ENCODE results near the gene GPR180.

GPR180 gene

DNA sequence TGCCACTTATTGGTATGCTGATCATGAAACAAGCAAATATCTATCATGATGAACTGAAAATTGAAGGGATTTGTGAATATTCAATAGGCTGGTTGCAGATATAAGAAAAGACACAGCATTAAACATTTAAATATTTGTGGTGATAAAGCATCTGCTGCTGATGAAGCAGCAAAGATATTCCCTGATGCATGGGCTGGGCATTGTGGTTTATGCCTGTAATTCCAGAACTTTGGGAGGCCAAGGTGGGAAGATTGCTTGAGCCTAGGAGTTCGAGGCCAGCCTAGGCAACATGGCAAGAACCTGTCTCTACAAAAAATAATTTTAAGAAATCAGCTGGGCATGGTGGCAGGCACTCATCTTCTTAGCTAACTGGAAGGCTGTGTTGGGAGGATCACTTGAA lies 54.5 kb downstream of the GPR180 start:
- H3K4me2 ChIP-seq (ENCODE audit: low read length, poor library complexity, severe bottlenecking): no peak overlapping the region
- H3K9me3 ChIP-seq (ENCODE audit: control insufficient read depth, low read length): no peaks in the 10 kb centered on the region
- no peaks in the 10 kb centered on the region for H3K27me3 ChIP-seq (ENCODE audit: control insufficient read depth in 1 of 2, insufficient read depth in 1 of 2, low read length in 2 of 2)
- H3K79me1 ChIP-seq (replicated peaks; ENCODE audit: low read length, poor library complexity, severe bottlenecking): no peaks in the 10 kb centered on the region
- H2BK12ac ChIP-seq (ENCODE audit: low read length in 2 of 2): no peak overlapping the region
- H2BK15ac ChIP-seq (ENCODE audit: low read depth, poor library complexity, severe bottlenecking): no peak overlapping the region
- DNase-seq: no peak
- H3K27ac ChIP-seq (ENCODE audit: low read length, poor library complexity, severe bottlenecking): peak overlapping the region; percentile 13
- no peaks in the 10 kb centered on the region for H3K36me3 ChIP-seq (ENCODE audit: control insufficient read depth in 1 of 2, insufficient read depth in 2 of 2, low read depth in 1 of 2, low read length in 2 of 2)
- no peak overlapping the region for H2AFZ ChIP-seq (ENCODE audit: low read depth, low read length)
- no peak overlapping the region for H4K91ac ChIP-seq (ENCODE audit: low read length)
- peaks cover 4% of the 10 kb centered on the region for H3K4me1 ChIP-seq (ENCODE audit: control insufficient read depth, insufficient read depth, low read depth, low read length)
- no peak overlapping the region for H3K4me3 ChIP-seq (ENCODE audit: insufficient read depth in 1 of 2, low read depth in 1 of 2, low read length in 2 of 2)
- H2BK120ac ChIP-seq (ENCODE audit: low read depth, low read length): no peak overlapping the region
- H3K23ac ChIP-seq (ENCODE audit: low read length in 2 of 2): no peak overlapping the region
- no peak overlapping the region for H2AK5ac ChIP-seq (ENCODE audit: low read length, severe bottlenecking)
- H3K9ac ChIP-seq (ENCODE audit: low read length): no peak overlapping the region
- H4K8ac ChIP-seq (ENCODE audit: low read length): no peak overlapping the region
- peak overlapping the region in 1 of 2 experiments; percentile 44 for H3K18ac ChIP-seq (ENCODE audit: low read depth in 1 of 2, low read length in 2 of 2)
- no peak overlapping the region for H2BK5ac ChIP-seq (ENCODE audit: low read depth, low read length, poor library complexity, severe bottlenecking)
- no peak overlapping the region for H3K4ac ChIP-seq (ENCODE audit: low read depth in 1 of 2, low read length in 2 of 2)
- 57% methylated on average over 1 of the region's 1 CpG for WGBS
- no peak overlapping the region for H3K14ac ChIP-seq (ENCODE audit: low read length in 2 of 2)

- H3K18ac ChIP-seq (ENCODE audit: low read depth in 1 of 2, low read length in 2 of 2): no peak overlapping the region
- no peaks in the 10 kb centered on the region for H3K79me1 ChIP-seq (replicated peaks; ENCODE audit: low read length, poor library complexity, severe bottlenecking)
- H3K4me1 ChIP-seq (ENCODE audit: control insufficient read depth, insufficient read depth, low read depth, low read length): peaks cover 4% of the 10 kb centered on the region
- no peak overlapping the region for H2BK5ac ChIP-seq (ENCODE audit: low read depth, low read length, poor library complexity, severe bottlenecking)
- no peaks in the 10 kb centered on the region for H3K36me3 ChIP-seq (ENCODE audit: control insufficient read depth in 1 of 2, insufficient read depth in 2 of 2, low read depth in 1 of 2, low read length in 2 of 2)
- DNase-seq: peak; percentile 98
- H3K9me3 ChIP-seq (ENCODE audit: control insufficient read depth, low read length): no peaks in the 10 kb centered on the region
- 0% methylated on average over 1 of the region's 1 CpG for WGBS
- no peak overlapping the region for H4K91ac ChIP-seq (ENCODE audit: low read length)
- H4K8ac ChIP-seq (ENCODE audit: low read length): no peak overlapping the region
- H3K14ac ChIP-seq (ENCODE audit: low read length in 2 of 2): no peak overlapping the region
- no peak overlapping the region for H2AFZ ChIP-seq (ENCODE audit: low read depth, low read length)
- H2AK5ac ChIP-seq (ENCODE audit: low read length, severe bottlenecking): no peak overlapping the region
- H3K27ac ChIP-seq (ENCODE audit: low read length, poor library complexity, severe bottlenecking): no peak overlapping the region
- H3K4me3 ChIP-seq (ENCODE audit: insufficient read depth in 1 of 2, low read depth in 1 of 2, low read length in 2 of 2): no peak overlapping the region
- H3K4ac ChIP-seq (ENCODE audit: low read depth in 1 of 2, low read length in 2 of 2): no peak overlapping the region
- no peak overlapping the region for H2BK120ac ChIP-seq (ENCODE audit: low read depth, low read length)
- no peak overlapping the region for H2BK12ac ChIP-seq (ENCODE audit: low read length in 2 of 2)
- no peak overlapping the region for H3K23ac ChIP-seq (ENCODE audit: low read length in 2 of 2)
- no peak overlapping the region for H2BK15ac ChIP-seq (ENCODE audit: low read depth, poor library complexity, severe bottlenecking)
- no peak overlapping the region for H3K4me2 ChIP-seq (ENCODE audit: low read length, poor library complexity, severe bottlenecking)
- no peak overlapping the region for H3K9ac ChIP-seq (ENCODE audit: low read length)
- H3K27me3 ChIP-seq (ENCODE audit: control insufficient read depth in 1 of 2, insufficient read depth in 1 of 2, low read length in 2 of 2): peaks cover 5 to 6% of the 10 kb centered on the region in 2 experiments
These were observed 55.1 kb downstream of the GPR180 start for GRCh38 chr13:94656766-94657165.

GRCh38 chr13:94657167-94657566 lies 55.5 kb downstream of the GPR180 start:
- Histone ChIP-seq H3K23ac (ENCODE audit: low read length in 2 of 2) (no peak overlapping the region), H2BK120ac (ENCODE audit: low read depth, low read length) (no peak overlapping the region), H4K91ac (ENCODE audit: low read length) (no peak overlapping the region), H2BK15ac (ENCODE audit: low read depth, poor library complexity, severe bottlenecking) (no peak overlapping the region), H3K27me3 (ENCODE audit: control insufficient read depth in 1 of 2, insufficient read depth in 1 of 2, low read length in 2 of 2) (peaks cover 6 to 9% of the 10 kb centered on the region in 2 experiments), H3K36me3 (ENCODE audit: control insufficient read depth in 1 of 2, insufficient read depth in 2 of 2, low read depth in 1 of 2, low read length in 2 of 2) (no peaks in the 10 kb centered on the region), H3K4ac (ENCODE audit: low read depth in 1 of 2, low read length in 2 of 2) (no peak overlapping the region), H3K9ac (ENCODE audit: low read length) (no peak overlapping the region), H3K27ac (ENCODE audit: low read length, poor library complexity, severe bottlenecking) (no peak overlapping the region), H4K8ac (ENCODE audit: low read length) (no peak overlapping the region), H2BK5ac (ENCODE audit: low read depth, low read length, poor library complexity, severe bottlenecking) (no peak overlapping the region), H3K14ac (ENCODE audit: low read length in 2 of 2) (no peak overlapping the region), H3K4me2 (ENCODE audit: low read length, poor library complexity, severe bottlenecking) (no peak overlapping the region), H3K4me1 (ENCODE audit: control insufficient read depth, insufficient read depth, low read depth, low read length) (peaks cover 4% of the 10 kb centered on the region), H3K9me3 (ENCODE audit: control insufficient read depth, low read length) (no peaks in the 10 kb centered on the region), H2AK5ac (ENCODE audit: low read length, severe bottlenecking) (no peak overlapping the region), H3K18ac (ENCODE audit: low read depth in 1 of 2, low read length in 2 of 2) (no peak overlapping the region), H2BK12ac (ENCODE audit: low read length in 2 of 2) (peak overlapping the region in 1 of 2 experiments; percentile 33), H3K79me1 (replicated peaks; ENCODE audit: low read length, poor library complexity, severe bottlenecking) (no peaks in the 10 kb centered on the region), H3K4me3 (ENCODE audit: insufficient read depth in 1 of 2, low read depth in 1 of 2, low read length in 2 of 2) (no peak overlapping the region), H2AFZ (ENCODE audit: low read depth, low read length) (no peak overlapping the region)
- WGBS: 19% methylated on average over 2 of the region's 4 CpGs
- DNase-seq: peak; percentile 89

DNA sequence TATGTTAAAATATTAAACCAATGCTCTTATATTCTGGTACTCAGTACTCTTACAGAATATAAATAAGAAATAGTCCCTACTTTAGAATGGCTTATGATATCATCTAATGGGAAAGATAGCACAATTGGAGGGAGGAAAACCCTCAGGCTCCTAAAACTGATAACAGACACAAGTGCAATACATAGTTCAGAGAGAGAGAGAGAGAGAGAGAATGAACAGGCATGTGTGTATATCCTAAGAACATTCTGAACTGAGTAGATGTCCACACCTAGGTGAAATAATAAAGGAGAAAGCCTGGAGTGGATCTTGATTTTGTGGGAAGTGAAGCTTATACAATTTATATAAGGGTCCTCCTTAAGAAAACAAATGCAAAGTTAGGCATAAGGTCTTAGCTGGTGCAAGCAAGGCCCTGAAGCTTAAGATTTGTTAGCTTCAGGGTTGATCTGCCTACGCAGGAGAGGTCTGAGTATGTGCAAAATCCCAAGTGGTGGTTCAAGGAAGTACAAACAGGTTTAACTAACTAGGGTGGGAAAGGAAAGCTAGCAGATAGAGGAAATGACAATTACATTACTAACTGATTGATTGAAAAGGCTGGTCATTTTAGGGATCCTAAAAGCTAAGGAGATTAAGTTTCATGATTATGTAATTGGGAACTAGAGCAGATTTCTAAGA lies 57.4 kb downstream of the GPR180 start:
- H3K14ac ChIP-seq (ENCODE audit: low read length in 2 of 2): no peak overlapping the region
- H3K9ac ChIP-seq (ENCODE audit: low read length): no peak overlapping the region
- no peak overlapping the region for H2BK120ac ChIP-seq (ENCODE audit: low read depth, low read length)
- H2AFZ ChIP-seq (ENCODE audit: low read depth, low read length): no peak overlapping the region
- H3K79me1 ChIP-seq (replicated peaks; ENCODE audit: low read length, poor library complexity, severe bottlenecking): no peaks in the 10 kb centered on the region
- H2BK12ac ChIP-seq (ENCODE audit: low read length in 2 of 2): no peak overlapping the region
- H2AK5ac ChIP-seq (ENCODE audit: low read length, severe bottlenecking): no peak overlapping the region
- H3K18ac ChIP-seq (ENCODE audit: low read depth in 1 of 2, low read length in 2 of 2): no peak overlapping the region
- no peaks in the 10 kb centered on the region for H3K36me3 ChIP-seq (ENCODE audit: control insufficient read depth in 1 of 2, insufficient read depth in 2 of 2, low read depth in 1 of 2, low read length in 2 of 2)
- peaks cover 4% of the 10 kb centered on the region for H3K4me1 ChIP-seq (ENCODE audit: control insufficient read depth, insufficient read depth, low read depth, low read length)
- WGBS: 63% methylated on average over 1 of the region's 1 CpG
- no peak overlapping the region for H3K4me3 ChIP-seq (ENCODE audit: insufficient read depth in 1 of 2, low read depth in 1 of 2, low read length in 2 of 2)
- no peak overlapping the region for H3K23ac ChIP-seq (ENCODE audit: low read length in 2 of 2)
- H3K27ac ChIP-seq (ENCODE audit: low read length, poor library complexity, severe bottlenecking): no peak overlapping the region
- H3K9me3 ChIP-seq (ENCODE audit: control insufficient read depth, low read length): no peaks in the 10 kb centered on the region
- peak; percentile 25 for DNase-seq
- H2BK15ac ChIP-seq (ENCODE audit: low read depth, poor library complexity, severe bottlenecking): no peak overlapping the region
- no peak overlapping the region for H3K4ac ChIP-seq (ENCODE audit: low read depth in 1 of 2, low read length in 2 of 2)
- peaks cover 16 to 28% of the 10 kb centered on the region in 2 experiments for H3K27me3 ChIP-seq (ENCODE audit: control insufficient read depth in 1 of 2, insufficient read depth in 1 of 2, low read length in 2 of 2)
- H3K4me2 ChIP-seq (ENCODE audit: low read length, poor library complexity, severe bottlenecking): no peak overlapping the region
- H2BK5ac ChIP-seq (ENCODE audit: low read depth, low read length, poor library complexity, severe bottlenecking): no peak overlapping the region
- H4K8ac ChIP-seq (ENCODE audit: low read length): no peak overlapping the region
- no peak overlapping the region for H4K91ac ChIP-seq (ENCODE audit: low read length)

Data from mesenchymal stem cell (in vitro differentiated cells and primary cell).